Measurements from ENCODE around the gene MRPL21. TPM values are rescaled to one million over a fixed set of nuclear protein-coding genes. Genes with fewer than 3 reads are reported as not detected.

MRPL21 gene
- total and polyA plus RNA-seq, 2 of the 8 experiments (the other 6 are each of a cell fraction or from before 2014, with no cell fraction given) = 102 to 107 TPM

DNA sequence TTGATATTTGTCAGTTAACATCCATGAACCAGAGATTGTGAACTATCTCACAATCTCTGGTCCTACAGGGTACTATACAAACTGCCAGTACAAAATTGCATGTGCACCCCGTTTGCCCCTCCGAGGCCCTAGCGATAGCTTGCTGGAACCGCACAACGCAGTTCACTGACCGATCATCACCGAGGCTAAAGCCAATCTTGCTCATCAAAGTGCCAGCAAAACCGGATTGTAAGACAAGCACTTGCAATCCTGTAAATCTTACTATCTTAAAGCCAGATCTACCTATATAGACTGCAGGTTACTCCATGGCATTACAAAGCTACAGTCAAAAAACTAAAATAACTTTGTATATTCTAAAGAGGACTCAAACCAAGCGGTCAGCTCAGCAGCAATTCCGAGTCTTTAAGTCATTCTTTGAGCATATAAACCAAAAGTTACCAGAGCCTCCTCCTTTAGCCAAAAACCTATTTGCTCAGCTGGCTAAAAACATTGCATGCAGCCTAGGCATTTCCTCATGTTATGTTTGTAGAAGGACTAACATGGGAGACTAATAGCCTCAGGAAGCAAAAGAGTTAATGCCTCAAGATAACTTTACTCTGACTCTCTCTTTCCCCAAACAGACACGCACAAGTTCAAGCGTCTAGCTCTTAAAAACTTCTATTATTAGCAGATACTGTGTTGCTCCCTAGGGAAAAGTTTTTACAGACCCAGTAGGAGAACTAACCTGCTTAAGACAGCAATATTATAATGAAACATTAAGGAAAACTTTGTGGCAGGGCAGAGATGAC lies 31.2 kb downstream of the MRPL21 start (continued):
- TF ChIP-seq, protein P1, sequence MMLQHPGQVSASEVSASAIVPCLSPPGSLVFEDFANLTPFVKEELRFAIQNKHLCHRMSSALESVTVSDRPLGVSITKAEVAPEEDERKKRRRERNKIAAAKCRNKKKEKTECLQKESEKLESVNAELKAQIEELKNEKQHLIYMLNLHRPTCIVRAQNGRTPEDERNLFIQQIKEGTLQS (IDR thresholded peaks at IDR 0.05; ENCODE audit: insufficient read depth, low read depth, low read length) = no peak
